ENCODE results near the gene PKMYT1. TPM values are rescaled to one million over a fixed set of nuclear protein-coding genes. Genes with fewer than 3 reads are reported as not detected.

The PKMYT1 gene
- total RNA-seq, 1 experiment from 2014 or later: 12.5 TPM

GRCh38 chr16:2983706-2984136 lies 3.5 kb upstream of the PKMYT1 start:
- in situ Hi-C loops (cut with HindIII; ENCODE audit: low pct_unique_long_range_greater_than_20kb, low sequenced_read_pairs): no loop called here
- DNase-seq (ENCODE audit: low read depth, low spot score): peak; percentile 75

DNA sequence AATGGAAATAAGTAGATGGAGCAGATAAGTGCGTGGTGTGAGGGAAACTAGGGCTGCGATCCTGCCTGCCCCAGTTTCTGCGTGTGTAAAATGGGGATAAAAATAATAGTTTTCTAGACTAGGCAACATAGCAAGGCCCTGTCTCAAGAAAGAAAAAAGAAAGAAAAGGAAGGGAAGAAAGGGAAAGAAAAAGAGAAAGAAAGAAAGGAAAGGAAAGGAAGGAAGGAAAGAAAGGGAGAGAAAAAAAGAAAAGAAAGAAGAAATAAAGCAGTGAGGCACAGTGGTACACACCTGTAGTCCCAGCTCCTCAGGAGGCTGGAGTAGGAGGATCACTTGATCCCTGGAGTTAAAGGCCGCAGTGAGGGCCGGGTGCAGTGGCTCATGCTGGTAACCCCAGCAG lies 2.2 kb upstream of the PKMYT1 start:
- in situ Hi-C loops (cut with HindIII; ENCODE audit: low pct_unique_long_range_greater_than_20kb, low sequenced_read_pairs): no loop called here
- no peak for DNase-seq (ENCODE audit: low read depth, low spot score)

- in situ Hi-C loops (cut with HindIII; ENCODE audit: low pct_unique_long_range_greater_than_20kb, low sequenced_read_pairs): no loop called here
- DNase-seq (ENCODE audit: low read depth, low spot score): no peak
Measured at GRCh38 chr16:2981899-2982250, 1.6 kb upstream of the PKMYT1 start.

GRCh38 chr16:2981177-2981898 lies 1.1 kb upstream of the PKMYT1 start:
- no peak for DNase-seq (ENCODE audit: low read depth, low spot score)
- in situ Hi-C loops (cut with HindIII; ENCODE audit: low pct_unique_long_range_greater_than_20kb, low sequenced_read_pairs): no loop called here

- DNase-seq (ENCODE audit: low read depth, low spot score): no peak
- in situ Hi-C loops (cut with HindIII; ENCODE audit: low pct_unique_long_range_greater_than_20kb, low sequenced_read_pairs): no loop called here
Measured at GRCh38 chr16:2979669-2980226, 498 bp downstream of the PKMYT1 start.

DNA sequence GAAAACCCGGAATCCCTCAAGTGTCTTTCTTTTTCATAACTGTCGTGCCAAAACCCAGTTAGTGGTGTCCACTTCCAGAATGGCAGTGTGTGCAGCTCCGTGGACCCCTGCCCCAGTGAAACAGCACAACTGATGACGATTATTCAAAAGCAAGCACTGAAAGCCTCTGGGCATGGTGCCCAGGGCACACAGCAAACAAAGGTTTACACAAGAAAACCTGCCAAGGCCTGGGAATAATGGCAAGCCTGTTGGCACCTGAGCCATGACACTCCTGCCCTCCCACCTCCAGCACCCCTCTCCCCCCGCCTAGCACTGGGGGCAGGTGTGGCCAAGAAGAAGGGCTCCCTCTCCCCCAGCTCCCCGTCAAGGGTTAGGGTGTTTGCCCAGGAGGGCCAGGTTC lies 2.8 kb downstream of the PKMYT1 start:
- no peak for DNase-seq (ENCODE audit: low read depth, low spot score)
- in situ Hi-C loops (cut with HindIII; ENCODE audit: low pct_unique_long_range_greater_than_20kb, low sequenced_read_pairs): no loop called here

DNA sequence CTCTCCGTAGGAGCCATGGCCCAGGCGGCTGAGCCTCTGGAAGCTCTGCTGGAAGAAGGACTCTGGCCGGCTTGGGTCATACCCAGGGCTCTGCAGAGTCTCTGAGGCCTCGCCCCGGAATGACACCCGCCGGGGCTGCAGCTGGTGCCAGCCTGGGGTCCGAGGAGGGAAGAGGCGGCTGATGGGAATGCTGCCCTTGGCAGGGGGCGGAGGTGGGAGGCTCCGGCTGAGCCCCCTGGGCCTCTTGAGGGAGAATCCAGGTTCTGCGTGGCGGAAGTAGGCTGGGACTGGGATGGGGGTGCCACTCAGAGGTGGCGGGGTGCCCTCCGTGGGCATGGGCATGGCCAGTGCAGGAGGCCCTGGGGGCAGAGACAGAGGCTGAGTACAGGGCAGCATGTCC lies 3.6 kb downstream of the PKMYT1 start:
- in situ Hi-C loops (cut with HindIII; ENCODE audit: low pct_unique_long_range_greater_than_20kb, low sequenced_read_pairs): no loop called here

DNA sequence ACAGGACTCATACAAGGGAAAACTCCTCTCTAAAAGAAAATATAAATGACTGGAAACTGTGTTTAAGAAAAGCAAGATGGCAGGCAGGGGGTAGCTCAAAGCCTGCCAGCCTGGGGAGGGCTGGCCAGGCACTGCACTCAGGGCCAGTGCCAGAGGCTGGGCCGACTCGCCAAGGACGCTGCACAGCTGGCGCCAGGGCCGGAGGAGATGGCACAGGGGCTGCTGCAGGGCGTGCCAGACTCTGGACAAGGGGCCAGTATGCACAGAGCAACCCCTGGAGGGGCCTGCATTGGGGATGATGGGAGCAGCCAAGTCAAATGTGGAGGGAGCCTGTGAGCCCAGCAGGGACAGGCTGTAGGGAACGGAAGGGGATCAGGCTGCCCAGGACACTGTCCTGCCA lies 4.0 kb downstream of the PKMYT1 start:
- DNase-seq (ENCODE audit: low read depth, low spot score): no peak

More for the DNA sequence above, 3.6 kb downstream of the PKMYT1 start:
- no peak for DNase-seq (ENCODE audit: low read depth, low spot score)

GRCh38 chr16:2975161-2975795 lies 5.0 kb downstream of the PKMYT1 start:
- in situ Hi-C loops (cut with HindIII; ENCODE audit: low pct_unique_long_range_greater_than_20kb, low sequenced_read_pairs): no loop called here
- DNase-seq (ENCODE audit: low read depth, low spot score): no peak

More for the DNA sequence above, 4.0 kb downstream of the PKMYT1 start:
- in situ Hi-C loops (cut with HindIII; ENCODE audit: low pct_unique_long_range_greater_than_20kb, low sequenced_read_pairs): no loop called here

GRCh38 chr16:2974319-2975056 lies 5.8 kb downstream of the PKMYT1 start:
- no peak for DNase-seq (ENCODE audit: low read depth, low spot score)
- in situ Hi-C loops (cut with HindIII; ENCODE audit: low pct_unique_long_range_greater_than_20kb, low sequenced_read_pairs): no loop called here

- no peak for DNase-seq (ENCODE audit: low read depth, low spot score)
- in situ Hi-C loops (cut with HindIII; ENCODE audit: low pct_unique_long_range_greater_than_20kb, low sequenced_read_pairs): no loop called here
Measured at GRCh38 chr16:2973605-2974318, 6.5 kb downstream of the PKMYT1 start.

DNA sequence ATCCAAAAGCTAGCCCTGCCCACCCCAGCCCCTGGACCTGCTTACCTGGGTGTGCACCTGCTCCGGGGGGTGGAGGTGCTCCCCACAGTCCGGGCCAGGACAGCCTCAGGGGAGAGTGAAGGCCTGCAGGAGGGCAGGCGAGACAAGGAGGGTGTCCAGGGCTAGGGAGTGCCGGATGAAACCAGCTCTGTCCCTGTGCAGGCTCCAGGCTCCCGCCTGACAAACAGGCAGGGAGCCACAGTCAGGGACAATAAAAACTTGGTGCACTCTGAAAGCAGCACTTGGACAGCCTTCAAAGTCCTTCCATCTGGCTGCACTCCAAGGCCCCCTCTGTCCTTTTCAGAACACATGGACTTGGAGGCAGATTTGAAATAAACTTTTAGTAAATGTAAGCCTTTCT lies 7.2 kb downstream of the PKMYT1 start:
- no peak for DNase-seq (ENCODE audit: low read depth, low spot score)
- in situ Hi-C loops (cut with HindIII; ENCODE audit: low pct_unique_long_range_greater_than_20kb, low sequenced_read_pairs): no loop called here

- no peak for DNase-seq (ENCODE audit: low read depth, low spot score)
- in situ Hi-C loops (cut with HindIII; ENCODE audit: low pct_unique_long_range_greater_than_20kb, low sequenced_read_pairs): no loop called here
Measured at GRCh38 chr16:2971985-2972784, 8.1 kb downstream of the PKMYT1 start.

DNA sequence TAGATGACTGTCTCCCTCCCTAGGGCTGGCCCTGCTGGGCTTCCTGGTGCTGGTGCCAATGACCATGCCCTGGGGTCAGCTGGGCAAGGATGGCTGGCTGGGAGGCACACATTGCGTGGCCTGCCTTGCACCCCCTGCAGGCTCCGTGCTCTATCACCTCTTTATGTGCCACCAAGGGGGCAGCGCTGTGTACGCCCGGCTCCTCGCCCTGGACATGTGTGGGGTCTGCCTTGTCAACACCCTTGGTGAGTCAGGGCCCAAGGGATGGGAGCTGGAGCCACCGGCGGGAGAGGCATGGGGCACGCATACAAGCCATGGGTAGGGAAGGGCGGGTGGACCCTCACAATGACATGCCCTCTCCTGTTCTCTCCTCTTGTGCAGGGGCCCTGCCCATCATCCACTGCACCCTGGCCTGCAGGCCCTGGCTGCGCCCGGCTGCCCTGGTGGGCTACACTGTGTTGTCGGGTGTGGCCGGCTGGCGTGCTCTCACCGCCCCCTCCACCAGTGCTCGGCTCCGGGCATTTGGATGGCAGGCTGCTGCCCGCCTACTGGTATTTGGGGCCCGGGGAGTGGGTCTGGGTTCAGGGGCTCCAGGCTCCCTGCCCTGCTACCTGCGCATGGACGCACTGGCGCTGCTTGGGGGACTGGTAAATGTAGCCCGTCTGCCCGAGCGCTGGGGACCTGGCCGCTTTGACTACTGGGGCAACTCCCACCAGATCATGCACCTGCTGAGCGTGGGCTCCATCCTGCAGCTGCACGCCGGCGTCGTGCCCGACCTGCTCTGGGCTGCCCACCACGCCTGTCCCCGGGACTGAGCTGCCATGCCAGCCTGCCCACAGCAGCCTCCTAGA lies 8.9 kb downstream of the PKMYT1 start:
- no peak for DNase-seq (ENCODE audit: low read depth, low spot score)
- in situ Hi-C loops (cut with HindIII; ENCODE audit: low pct_unique_long_range_greater_than_20kb, low sequenced_read_pairs): no loop called here

DNA sequence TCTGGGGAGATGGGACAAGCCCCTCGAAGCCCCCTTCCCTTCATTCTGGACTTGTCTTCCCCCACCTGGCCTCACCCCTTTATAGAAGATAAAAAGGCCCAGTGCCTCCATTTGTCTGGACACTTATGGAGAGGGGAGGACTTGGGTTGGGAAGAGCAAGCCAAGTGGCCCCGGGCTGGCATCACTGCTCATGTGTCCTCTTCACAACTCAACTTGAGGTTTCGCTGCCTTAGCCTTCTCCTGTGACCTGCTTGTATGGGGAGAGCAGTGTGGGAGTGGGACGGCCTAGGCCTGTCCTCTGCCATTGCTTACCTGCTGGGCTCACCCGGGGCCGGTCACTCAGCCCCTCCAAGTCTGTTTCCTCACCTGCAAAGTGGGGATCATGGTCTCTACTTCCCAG lies 9.7 kb downstream of the PKMYT1 start:
- DNase-seq (ENCODE audit: low read depth, low spot score): no peak
- in situ Hi-C loops (cut with HindIII; ENCODE audit: low pct_unique_long_range_greater_than_20kb, low sequenced_read_pairs): no loop called here

Measured in SK-MEL-5 (cell line).